IPS DF 6.9 (cell line): ENCODE results near the gene DRD4.
A peak's percentile ranks its signal among the peaks of the same experiment; 100 is the strongest.

Source experiments
- DNase-seq: peaks from one replicate; pipeline ENCODE4 v3.0.0-alpha.2; 2013; ENCODE audit warnings: low read depth, low spot score
- H3K27ac ChIP-seq: one replicate; pipeline ENCODE4 v1.5.1; 2013; ENCODE audit warnings: low read length, control low read depth
- H3K27me3 ChIP-seq: 2 replicates; pipeline ENCODE4 v1.6.1; 2013; ENCODE audit warnings: mild to moderate bottlenecking, low read length; ENCODE audit not compliant: control insufficient read depth, insufficient read depth
- H3K36me3 ChIP-seq: 2 replicates; pipeline ENCODE4 v1.6.1; 2013; ENCODE audit warnings: low read length; ENCODE audit not compliant: control insufficient read depth, insufficient read depth
- H3K4me1 ChIP-seq: 2 replicates; pipeline ENCODE4 v1.6.1; 2013; ENCODE audit warnings: low read length; ENCODE audit not compliant: control insufficient read depth, insufficient read depth
- H3K4me3 ChIP-seq: 2 replicates; pipeline ENCODE4 v1.5.1; 2013; ENCODE audit warnings: mild to moderate bottlenecking, low read length
- H3K9me3 ChIP-seq: 2 replicates; pipeline ENCODE4 v1.6.1; 2013; ENCODE audit warnings: low read length, inconsistent platforms; ENCODE audit not compliant: control insufficient read depth, insufficient read depth
- WGBS: extraction: QIAGEN DNeasy Blood & Tissue Kit; methylation state at CpG from one replicate; pipeline ENCODE4 v1.1.7; 2013; ENCODE audit warnings: mixed read lengths, missing lambda C conversion rate; ENCODE audit not compliant: insufficient read length, insufficient coverage; 5-methylcytosine and 5-hydroxymethylcytosine counted together

The DRD4 gene

GRCh38 chr11:615504-616319 is 21.4 kb upstream of the DRD4 start, which contains the start of gene IRF7:
TSS of gene IRF7 (minus strand) at chr11:615950. CDS start at chr11:615364, 586 bp downstream.
- Histone ChIP-seq H3K4me3 (peak within 1 kb of the TSS; percentile 79; the same call in 1 of the 2 replicates), H3K9me3 (no peaks in the 10 kb centered on the region), H3K27ac (no peak within 1 kb of the TSS), H3K4me1 (peaks cover 3% of the 10 kb centered on the region; the same call in 1 of the 2 replicates), H3K27me3 (no peaks in the 10 kb centered on the region), H3K36me3 (peaks cover 14% of the 10 kb centered on the region)
- no CpG with 5 or more reads among the region's 66 CpGs for WGBS
- no peak for DNase-seq

GRCh38 chr11:616320-617198 is 20.5 kb upstream of the DRD4 start:
- peaks cover 3% of the 10 kb centered on the region; the same call in 1 of the 2 replicates for H3K4me1 ChIP-seq
- no peak overlapping the region for H3K27ac ChIP-seq
- no CpG with 5 or more reads among the region's 39 CpGs for WGBS
- no peaks in the 10 kb centered on the region for H3K27me3 ChIP-seq
- no peaks in the 10 kb centered on the region for H3K9me3 ChIP-seq
- no peak overlapping the region for H3K4me3 ChIP-seq
- peaks cover 6% of the 10 kb centered on the region; the same call in 1 of the 2 replicates for H3K36me3 ChIP-seq
- no peak for DNase-seq

- H3K27me3 ChIP-seq: no peaks in the 10 kb centered on the region
- peaks cover 6% of the 10 kb centered on the region; the same call in 1 of the 2 replicates for H3K36me3 ChIP-seq
- no peak overlapping the region for H3K4me3 ChIP-seq
- no CpG with 5 or more reads among the region's 57 CpGs for WGBS
- peaks cover 3% of the 10 kb centered on the region; the same call in 1 of the 2 replicates for H3K4me1 ChIP-seq
- no peak overlapping the region for H3K27ac ChIP-seq
- DNase-seq: no peak
- no peaks in the 10 kb centered on the region for H3K9me3 ChIP-seq
Measured at GRCh38 chr11:617199-617911, 19.7 kb upstream of the DRD4 start.

GRCh38 chr11:617912-618682 is 19.0 kb upstream of the DRD4 start:
- Histone ChIP-seq H3K36me3 (peaks cover 1% of the 10 kb centered on the region; the same call in 1 of the 2 replicates), H3K9me3 (no peaks in the 10 kb centered on the region), H3K4me3 (no peak overlapping the region), H3K27ac (no peak overlapping the region), H3K27me3 (no peaks in the 10 kb centered on the region), H3K4me1 (peaks cover 3% of the 10 kb centered on the region; the same call in 1 of the 2 replicates)
- DNase-seq: no peak
- no CpG with 5 or more reads among the region's 25 CpGs for WGBS

GRCh38 chr11:618856-619627 is 18.0 kb upstream of the DRD4 start:
- Histone ChIP-seq H3K4me1 (peaks cover 1% of the 10 kb centered on the region; the same call in 1 of the 2 replicates), H3K4me3 (no peak overlapping the region), H3K36me3 (no peaks in the 10 kb centered on the region; the same call in 1 of the 2 replicates), H3K27ac (no peak overlapping the region), H3K27me3 (no peaks in the 10 kb centered on the region), H3K9me3 (no peaks in the 10 kb centered on the region)
- no peak for DNase-seq
- no CpG with 5 or more reads among the region's 24 CpGs for WGBS

- Histone ChIP-seq H3K36me3 (no peaks in the 10 kb centered on the region; the same call in 1 of the 2 replicates), H3K4me3 (no peak overlapping the region), H3K27me3 (no peaks in the 10 kb centered on the region), H3K9me3 (no peaks in the 10 kb centered on the region), H3K4me1 (peaks cover 1% of the 10 kb centered on the region; the same call in 1 of the 2 replicates), H3K27ac (no peak overlapping the region)
- DNase-seq: no peak
- WGBS: no CpG with 5 or more reads among the region's 22 CpGs
Measured at GRCh38 chr11:619628-620050, 17.4 kb upstream of the DRD4 start.

GRCh38 chr11:620201-620600 is 16.9 kb upstream of the DRD4 start:
- H3K36me3 ChIP-seq: no peaks in the 10 kb centered on the region
- no peak for DNase-seq
- no peak overlapping the region for H3K27ac ChIP-seq
- no peak overlapping the region for H3K4me3 ChIP-seq
- no CpG with 5 or more reads among the region's 13 CpGs for WGBS
- peaks cover 1% of the 10 kb centered on the region; the same call in 1 of the 2 replicates for H3K4me1 ChIP-seq
- no peaks in the 10 kb centered on the region for H3K27me3 ChIP-seq
- no peaks in the 10 kb centered on the region for H3K9me3 ChIP-seq

- no CpG with 5 or more reads among the region's 45 CpGs for WGBS
- no peaks in the 10 kb centered on the region for H3K9me3 ChIP-seq
- no peaks in the 10 kb centered on the region for H3K4me1 ChIP-seq
- no peaks in the 10 kb centered on the region for H3K36me3 ChIP-seq
- no peak overlapping the region for H3K27ac ChIP-seq
- no peaks in the 10 kb centered on the region for H3K27me3 ChIP-seq
- DNase-seq: no peak
- H3K4me3 ChIP-seq: no peak overlapping the region
Measured at GRCh38 chr11:620935-621814, 15.9 kb upstream of the DRD4 start.
